DOHH2 (cell line): ENCODE results near the gene ATP5F1D.

Experiments
- H3F3A ChIP-seq: fragments of 200-600 bp; sonication (generic), shearing (Covaris generic); 2 replicates; pipeline ENCODE4 v1.6.0; 2016; ENCODE audit warnings: antibody characterized with exemption, mild to moderate bottlenecking; ENCODE audit not compliant: control insufficient read depth, insufficient read depth
- H3K27ac ChIP-seq: fragments of 200-600 bp; sonication (generic); 2 replicates; pipeline ENCODE4 v1.5.1; 2014; ENCODE audit warnings: low read depth, mild to moderate bottlenecking, low read length, moderate library complexity
- H3K27me3 ChIP-seq: fragments of 200-600 bp; sonication (generic); 2 replicates; pipeline ENCODE4 v1.6.1; 2014; ENCODE audit warnings: mild to moderate bottlenecking, low read length, mixed read lengths; ENCODE audit not compliant: control insufficient read depth
- H3K36me3 ChIP-seq: fragments of 200-600 bp; sonication (generic); 2 replicates; pipeline ENCODE4 v1.6.1; 2014; ENCODE audit warnings: mild to moderate bottlenecking, low read length, moderate library complexity, mixed read lengths; ENCODE audit not compliant: control insufficient read depth
- H3K4me1 ChIP-seq: fragments of 200-600 bp; sonication (generic); 2 replicates; pipeline ENCODE4 v1.6.1; 2014; ENCODE audit warnings: mild to moderate bottlenecking, low read length, mixed read lengths; ENCODE audit not compliant: control insufficient read depth
- H3K4me2 ChIP-seq: fragments of 200-600 bp; sonication (generic); 2 replicates; pipeline ENCODE4 v1.6.0; 2014; ENCODE audit warnings: mild to moderate bottlenecking, low read length, moderate library complexity
- H3K4me3 ChIP-seq: fragments of 200-600 bp; sonication (generic); 2 replicates; pipeline ENCODE4 v1.5.1; 2014; ENCODE audit warnings: mild to moderate bottlenecking, low read length, mixed read lengths
- H3K79me2 ChIP-seq: fragments of 200-600 bp; sonication (generic); 2 replicates; pipeline ENCODE4 v1.6.1; 2014; ENCODE audit warnings: mild to moderate bottlenecking, low read length, mixed read lengths; ENCODE audit not compliant: control insufficient read depth
- H3K9me2 ChIP-seq: fragments of 200-600 bp; sonication (generic); replicated peaks from 2 replicates; pipeline ENCODE4 v1.6.1; 2014; ENCODE audit warnings: mild to moderate bottlenecking, low read length, mixed read lengths; ENCODE audit not compliant: control insufficient read depth
- H3K9me3 ChIP-seq: fragments of 200-600 bp; sonication (generic); 2 replicates; pipeline ENCODE4 v1.6.1; 2014; ENCODE audit warnings: antibody characterized with exemption, low read length, mixed read lengths; ENCODE audit not compliant: control insufficient read depth, insufficient read depth
- H4K20me1 ChIP-seq: fragments of 200-600 bp; sonication (generic); 2 replicates; pipeline ENCODE4 v1.6.0; 2014; ENCODE audit warnings: low read depth, mild to moderate bottlenecking, antibody characterized with exemption, low read length, moderate library complexity; ENCODE audit not compliant: control insufficient read depth, insufficient read depth
- CTCF ChIP-seq: fragments of 200-600 bp; sonication (generic); IDR thresholded peaks from one replicate; pipeline ENCODE4 v1.5.1; 2014; ENCODE audit warnings: antibody characterized with exemption, mild to moderate bottlenecking, low read depth, low read length; ENCODE audit not compliant: poor library complexity, severe bottlenecking
- EZH2phosphoT487 ChIP-seq: fragments of 200-600 bp; sonication (generic); IDR thresholded peaks from 2 replicates; pipeline ENCODE4 v1.6.1; 2017; ENCODE audit warnings: borderline replicate concordance, mild to moderate bottlenecking, antibody characterized with exemption, low read length, moderate library complexity, mixed read lengths

The ATP5F1D gene

GRCh38 chr19:1220976-1221903 lies 20.3 kb upstream of the ATP5F1D start:
- Histone ChIP-seq H3K4me2 (no peak overlapping the region), H3K4me1 (no peaks in the 10 kb centered on the region), H3K79me2 (peaks cover 42% of the 10 kb centered on the region), H3K4me3 (no peak overlapping the region), H4K20me1 (peaks cover 5% of the 10 kb centered on the region; the same call in 1 of the 2 replicates), H3K36me3 (peaks cover 52% of the 10 kb centered on the region), H3K27ac (no peak overlapping the region), H3F3A (no peaks in the 10 kb centered on the region), H3K9me3 (no peaks in the 10 kb centered on the region), H3K27me3 (no peaks in the 10 kb centered on the region), H3K9me2 (no peaks in the 10 kb centered on the region)
- no peak for TF ChIP-seq CTCF
- TF ChIP-seq EZH2phosphoT487: no peak

GRCh38 chr19:1221904-1222255 lies 19.7 kb upstream of the ATP5F1D start:
- Histone ChIP-seq H3K4me1 (no peaks in the 10 kb centered on the region), H3K4me3 (no peak overlapping the region), H3K79me2 (peaks cover 36% of the 10 kb centered on the region), H3K27ac (no peak overlapping the region), H3K9me2 (no peaks in the 10 kb centered on the region), H3K9me3 (no peaks in the 10 kb centered on the region), H3K4me2 (no peak overlapping the region), H3K36me3 (peaks cover 58% of the 10 kb centered on the region), H3K27me3 (no peaks in the 10 kb centered on the region), H3F3A (no peaks in the 10 kb centered on the region), H4K20me1 (peaks cover 5% of the 10 kb centered on the region; the same call in 1 of the 2 replicates)
- TF ChIP-seq CTCF (no peak), EZH2phosphoT487 (no peak)

GRCh38 chr19:1222394-1222793 lies 19.2 kb upstream of the ATP5F1D start:
- Histone ChIP-seq H3K36me3 (peaks cover 63% of the 10 kb centered on the region), H3K27ac (no peak overlapping the region), H3F3A (no peaks in the 10 kb centered on the region), H3K27me3 (no peaks in the 10 kb centered on the region), H3K9me2 (no peaks in the 10 kb centered on the region), H3K9me3 (no peaks in the 10 kb centered on the region), H3K4me1 (no peaks in the 10 kb centered on the region), H3K4me2 (no peak overlapping the region), H4K20me1 (peaks cover 5% of the 10 kb centered on the region; the same call in 1 of the 2 replicates), H3K4me3 (no peak overlapping the region), H3K79me2 (peaks cover 31% of the 10 kb centered on the region)
- TF ChIP-seq CTCF (no peak), EZH2phosphoT487 (no peak)
